Peyer's patch (tissue), 4 donors: ENCODE data around the gene PARD3B.

ENCODE experiments used
- POLR2A ChIP-seq, 2 donors: fragments of 450-650 bp; IDR thresholded peaks; one replicate each; pipeline ENCODE4 v1.5.1; 2017; ENCODE audit warnings: antibody characterized with exemption in 2 of 2, mild to moderate bottlenecking in 2 of 2, moderate library complexity in 2 of 2
- TF ChIP-seq, protein P1 (sequence below), 6 experiments: fragments of 450-650 bp in 4 of 6; fragments of 200-600 bp in 2 of 6; sonication (generic) in 1 of 6; IDR thresholded peaks; one replicate each; pipeline ENCODE4 v1.5.1; 2017 to 2019; ENCODE audit warnings: antibody characterized with exemption in 6 of 6, mild to moderate bottlenecking in 3 of 6, moderate library complexity in 1 of 6

DNA sequence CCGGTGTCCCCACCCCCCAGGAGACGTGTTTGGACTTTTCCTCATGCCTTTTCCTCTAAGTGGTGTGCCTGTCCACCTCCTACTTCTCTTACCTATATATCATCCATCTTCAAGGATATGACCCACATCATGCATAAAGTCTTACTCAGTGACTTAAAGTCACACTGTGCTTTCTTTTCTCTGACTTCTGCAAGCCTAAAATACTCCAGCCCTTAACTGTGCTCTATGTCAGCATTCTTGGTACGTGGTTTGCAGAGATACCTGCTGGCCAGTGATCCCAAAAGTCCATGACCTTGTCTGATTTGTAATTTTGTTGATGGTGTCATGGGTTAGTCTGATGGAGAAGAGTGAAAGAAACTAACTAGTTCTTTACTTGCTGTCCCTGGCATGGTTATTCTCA, 743.4 kb downstream of the PARD3B start:
- TF ChIP-seq, protein P1, sequence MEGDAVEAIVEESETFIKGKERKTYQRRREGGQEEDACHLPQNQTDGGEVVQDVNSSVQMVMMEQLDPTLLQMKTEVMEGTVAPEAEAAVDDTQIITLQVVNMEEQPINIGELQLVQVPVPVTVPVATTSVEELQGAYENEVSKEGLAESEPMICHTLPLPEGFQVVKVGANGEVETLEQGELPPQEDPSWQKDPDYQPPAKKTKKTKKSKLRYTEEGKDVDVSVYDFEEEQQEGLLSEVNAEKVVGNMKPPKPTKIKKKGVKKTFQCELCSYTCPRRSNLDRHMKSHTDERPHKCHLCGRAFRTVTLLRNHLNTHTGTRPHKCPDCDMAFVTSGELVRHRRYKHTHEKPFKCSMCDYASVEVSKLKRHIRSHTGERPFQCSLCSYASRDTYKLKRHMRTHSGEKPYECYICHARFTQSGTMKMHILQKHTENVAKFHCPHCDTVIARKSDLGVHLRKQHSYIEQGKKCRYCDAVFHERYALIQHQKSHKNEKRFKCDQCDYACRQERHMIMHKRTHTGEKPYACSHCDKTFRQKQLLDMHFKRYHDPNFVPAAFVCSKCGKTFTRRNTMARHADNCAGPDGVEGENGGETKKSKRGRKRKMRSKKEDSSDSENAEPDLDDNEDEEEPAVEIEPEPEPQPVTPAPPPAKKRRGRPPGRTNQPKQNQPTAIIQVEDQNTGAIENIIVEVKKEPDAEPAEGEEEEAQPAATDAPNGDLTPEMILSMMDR (IDR thresholded peaks at IDR 0.05) = no peak
- no peak for TF ChIP-seq POLR2A (IDR thresholded peaks at IDR 0.05)
